GM19193 (cell line): ENCODE data around the gene SCN8A.

Source experiments
- POLR2A ChIP-seq: IDR thresholded peaks from 4 replicates; pipeline ENCODE4 v1.6.1; 2011; ENCODE audit not compliant: insufficient read depth, insufficient read length; ENCODE audit errors: extremely low read depth

The SCN8A gene

DNA sequence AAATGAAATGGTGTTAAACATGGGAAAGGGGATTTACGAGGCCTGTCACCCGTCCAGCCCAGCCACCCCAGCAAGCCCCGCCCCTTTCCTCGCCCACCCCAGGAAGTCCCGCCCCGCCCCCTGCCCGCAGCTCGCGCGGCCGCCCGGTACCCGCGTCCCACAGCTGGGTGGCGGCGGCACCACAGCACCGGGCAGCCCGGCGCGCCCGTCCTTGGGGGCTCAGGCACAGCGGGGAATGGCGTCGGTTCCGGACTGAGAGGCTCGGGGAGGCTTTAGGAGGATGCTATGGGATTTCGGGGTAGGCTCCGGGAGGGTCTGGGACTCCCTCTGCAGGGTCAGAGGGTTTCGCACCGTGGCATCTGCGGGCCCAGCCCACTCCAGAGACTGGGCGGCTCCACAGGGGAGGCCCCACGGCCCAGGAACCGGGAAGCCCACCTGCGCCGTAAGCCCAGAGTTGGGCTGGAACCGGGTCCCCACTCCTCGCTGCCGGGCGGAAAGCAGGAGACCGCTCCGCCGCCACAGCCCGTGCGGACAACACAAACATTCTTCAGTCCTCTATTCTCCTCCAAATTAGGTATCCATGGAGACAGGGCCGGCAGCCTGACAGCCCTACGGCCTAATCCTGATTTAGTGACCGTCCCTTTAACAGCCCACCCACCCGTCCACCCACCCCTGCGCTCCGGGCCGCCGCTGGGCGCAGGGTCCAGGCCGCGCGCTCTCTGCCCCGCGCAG lies 256.0 kb downstream of the SCN8A start:
- no peak for TF ChIP-seq POLR2A

DNA sequence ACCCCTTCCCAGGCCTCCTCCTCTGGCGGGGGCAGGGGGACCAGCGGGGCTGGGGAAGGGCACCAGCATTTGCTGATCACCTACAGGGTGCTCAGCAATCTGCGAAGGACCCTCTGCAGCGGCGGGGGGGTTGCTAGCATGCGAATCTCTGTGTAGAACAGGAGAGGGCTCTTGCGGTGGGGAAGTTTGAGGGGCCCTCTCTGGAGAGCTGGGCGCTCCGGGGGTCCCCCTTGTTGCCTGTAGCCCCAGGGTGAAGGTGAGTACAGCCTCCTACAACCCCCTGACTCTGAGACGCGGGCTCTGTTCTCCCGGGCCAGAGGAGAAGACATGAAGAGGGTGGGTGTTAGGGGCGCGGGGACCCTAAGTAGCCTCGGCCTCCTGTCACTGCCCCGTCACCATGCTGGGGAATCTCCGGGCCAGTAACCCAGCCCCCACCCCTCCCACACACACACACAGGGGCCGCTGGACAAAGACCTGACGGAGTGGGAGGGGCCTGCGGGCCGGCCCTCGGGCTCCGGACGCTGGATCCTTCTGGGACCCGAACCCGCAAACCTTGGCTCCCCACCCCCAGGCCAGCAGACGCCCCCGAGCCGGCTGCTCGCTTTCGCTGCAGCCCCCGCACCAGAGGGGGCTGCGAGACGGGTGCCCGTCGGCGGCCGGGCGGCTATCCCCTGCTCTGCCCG lies 256.8 kb downstream of the SCN8A start:
- no peak for TF ChIP-seq POLR2A

GRCh38 chr12:51848326-51848727 lies 257.3 kb downstream of the SCN8A start, which contains the start of gene FIGNL2:
TSS of gene FIGNL2 (minus strand) at chr12:51848718. CDS start at chr12:51822413, 26,305 bp downstream.
- no peak for TF ChIP-seq POLR2A

GRCh38 chr12:51848841-51849735 lies 258.1 kb downstream of the SCN8A start:
- TF ChIP-seq POLR2A: no peak

DNA sequence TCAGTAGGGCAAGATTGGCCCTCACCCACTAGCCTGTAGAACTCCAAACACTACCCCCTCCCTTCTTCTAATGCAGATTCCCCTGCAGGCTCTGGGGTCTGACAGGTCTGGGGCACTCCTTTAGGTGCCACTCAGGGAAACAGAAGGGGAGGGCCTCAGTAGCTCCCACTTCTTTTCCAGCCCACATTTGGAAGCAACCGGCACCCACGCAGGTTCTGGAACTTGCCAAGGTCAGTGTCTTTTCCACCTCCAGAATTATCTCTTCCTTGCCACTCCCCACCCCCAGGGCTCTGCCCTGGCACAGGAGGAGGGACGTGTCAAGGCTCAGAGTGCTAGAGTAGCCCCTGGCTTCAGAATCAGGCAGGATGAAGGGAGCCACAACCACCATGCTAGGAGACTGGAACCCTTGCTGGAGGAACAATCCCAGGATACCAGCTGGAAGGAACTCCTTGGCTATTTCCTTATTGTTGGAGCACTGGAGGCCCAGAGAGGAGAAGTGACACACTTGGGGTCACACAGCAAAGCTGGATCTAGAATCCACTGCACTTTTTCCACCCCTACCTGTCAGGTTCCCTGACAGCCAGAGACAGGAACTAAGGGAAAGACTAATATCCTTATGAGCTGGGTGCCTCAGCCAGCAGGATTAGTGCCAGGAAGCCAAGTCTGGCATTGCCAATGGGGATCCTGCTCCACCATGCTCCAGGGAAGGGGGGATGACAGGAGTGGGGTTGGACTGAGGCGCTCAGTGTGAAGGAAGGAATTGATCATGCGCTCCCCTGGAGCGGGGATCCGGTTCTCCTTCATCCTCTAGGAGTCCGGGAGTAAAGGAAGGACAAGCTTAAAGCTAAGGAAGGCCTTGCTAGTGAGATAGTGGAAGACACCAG lies 259.3 kb downstream of the SCN8A start:
- no peak for TF ChIP-seq POLR2A

DNA sequence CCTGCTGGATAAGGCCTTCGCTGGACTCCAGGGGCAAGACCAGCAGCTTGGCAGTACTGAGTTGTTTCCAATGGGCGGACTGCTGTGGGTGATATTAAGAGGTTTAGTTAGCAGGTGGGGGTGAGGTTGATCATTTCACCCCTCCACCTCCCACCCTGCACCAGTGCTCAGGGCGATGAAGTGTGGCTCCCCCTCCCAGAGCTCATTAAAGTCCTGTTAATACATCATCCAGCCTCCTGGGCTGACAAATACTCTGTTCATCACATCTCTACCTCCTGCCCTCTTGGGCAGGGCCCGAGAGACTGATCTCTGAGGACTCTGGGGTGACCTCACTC lies 259.9 kb downstream of the SCN8A start:
- no peak for TF ChIP-seq POLR2A

DNA sequence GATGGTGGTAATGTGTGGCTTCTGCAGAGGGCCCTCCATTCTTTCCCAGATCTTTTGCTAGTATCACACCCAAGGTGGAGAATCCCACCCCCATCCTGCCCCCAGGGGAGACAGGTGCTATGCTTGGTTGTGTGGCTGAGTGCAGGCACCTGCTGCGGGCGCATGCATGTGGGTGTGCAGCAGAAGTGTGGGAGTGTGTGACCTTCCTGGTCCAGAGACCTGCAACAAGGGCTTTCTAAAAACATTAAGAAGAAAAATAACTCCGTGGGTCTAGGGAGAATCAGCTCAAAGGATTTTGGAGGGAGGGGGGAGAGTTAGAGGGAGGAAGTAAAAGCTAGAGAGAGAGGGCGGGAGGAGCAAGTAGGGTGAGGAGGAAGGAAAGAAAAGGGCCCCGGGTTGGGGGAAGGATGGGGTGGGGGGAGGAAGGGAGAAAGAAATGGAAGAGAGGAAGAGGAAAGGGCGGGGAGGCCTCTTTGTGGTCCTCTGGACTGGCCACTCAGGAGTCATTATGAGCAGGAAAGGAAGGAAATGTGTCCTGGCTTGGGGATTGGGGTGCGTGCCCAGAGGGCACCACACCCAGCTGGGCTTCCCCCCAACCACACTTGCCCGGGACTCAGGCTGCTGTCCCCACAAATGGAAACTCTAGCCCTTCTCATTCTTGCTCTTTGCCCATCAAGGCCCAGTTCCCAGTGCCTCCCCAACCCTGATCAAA lies 260.5 kb downstream of the SCN8A start:
- no peak for TF ChIP-seq POLR2A

DNA sequence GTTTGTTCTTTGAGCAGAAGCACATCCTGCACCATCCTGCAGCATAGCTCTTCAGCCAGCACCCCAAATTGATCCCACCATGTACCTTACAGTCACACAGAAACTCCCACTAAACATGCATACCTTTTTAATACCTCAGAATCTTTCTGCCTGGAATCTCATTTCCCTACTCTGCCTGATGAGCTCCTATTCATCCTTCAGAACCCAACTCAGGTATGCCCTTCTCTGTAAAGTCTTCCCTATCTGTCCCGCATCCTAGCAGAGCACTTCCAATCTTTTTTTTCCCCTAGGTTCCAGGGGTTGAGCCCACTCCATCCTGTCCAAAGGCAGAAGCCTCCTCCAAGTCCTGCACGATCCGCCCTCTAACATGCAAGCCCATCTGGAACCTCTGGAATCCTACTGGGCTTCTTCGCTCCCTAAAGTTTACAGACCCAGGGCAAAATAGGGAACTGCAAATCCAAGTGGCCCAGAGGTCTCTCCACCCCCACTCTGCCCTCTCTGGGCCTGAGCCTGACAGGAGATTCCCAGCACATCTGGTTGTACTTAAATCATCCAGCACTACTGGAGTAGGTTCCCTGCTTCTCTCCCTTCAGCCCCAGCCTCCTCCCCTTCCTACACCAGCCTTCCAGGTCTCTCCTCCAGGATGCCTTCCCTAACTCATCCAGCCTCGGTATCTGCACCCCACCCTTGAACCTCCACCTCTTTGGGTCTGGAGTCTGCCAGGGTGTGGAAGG lies 261.5 kb downstream of the SCN8A start:
- TF ChIP-seq POLR2A: no peak

DNA sequence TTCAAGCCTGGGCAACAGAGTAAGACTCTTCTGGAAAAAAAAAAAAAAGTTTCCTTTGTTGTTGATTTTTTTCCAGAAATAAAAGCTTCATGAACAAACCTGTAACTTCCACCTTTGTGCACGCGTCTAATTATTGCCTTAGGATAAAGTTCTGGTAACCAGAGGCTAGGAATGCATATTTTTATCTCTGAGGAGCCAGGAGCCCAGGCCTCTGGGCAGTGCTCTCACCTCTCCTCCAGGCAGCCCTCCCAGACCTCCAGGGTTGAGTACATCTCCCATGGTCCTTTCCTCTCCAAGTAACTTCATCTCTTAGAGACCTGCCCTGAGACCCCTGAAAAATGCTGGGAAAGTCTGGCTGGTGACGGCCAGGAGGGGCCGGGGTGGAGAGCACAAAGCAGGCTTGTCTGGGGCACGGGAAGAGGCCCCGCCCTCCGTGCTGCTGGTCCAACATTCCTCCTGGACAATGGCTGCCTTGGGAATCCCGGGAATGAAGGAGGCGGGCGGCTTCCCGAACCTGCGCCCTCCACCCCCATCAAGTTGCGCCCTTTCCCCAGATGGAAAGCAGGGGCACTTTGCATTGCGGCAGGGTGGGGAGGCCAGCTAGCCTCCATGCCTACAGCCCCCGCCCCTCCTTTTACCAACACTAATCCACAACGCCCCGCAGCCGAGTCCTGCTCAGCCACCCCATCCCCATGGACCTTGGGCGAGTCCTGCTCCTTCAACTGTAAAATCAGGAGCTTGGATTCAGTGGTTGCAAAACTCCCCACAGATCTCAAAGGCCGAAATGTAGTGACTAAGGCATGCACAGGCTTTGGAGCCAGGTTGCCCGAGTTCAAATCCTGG lies 264.8 kb downstream of the SCN8A start:
- TF ChIP-seq POLR2A: no peak

DNA sequence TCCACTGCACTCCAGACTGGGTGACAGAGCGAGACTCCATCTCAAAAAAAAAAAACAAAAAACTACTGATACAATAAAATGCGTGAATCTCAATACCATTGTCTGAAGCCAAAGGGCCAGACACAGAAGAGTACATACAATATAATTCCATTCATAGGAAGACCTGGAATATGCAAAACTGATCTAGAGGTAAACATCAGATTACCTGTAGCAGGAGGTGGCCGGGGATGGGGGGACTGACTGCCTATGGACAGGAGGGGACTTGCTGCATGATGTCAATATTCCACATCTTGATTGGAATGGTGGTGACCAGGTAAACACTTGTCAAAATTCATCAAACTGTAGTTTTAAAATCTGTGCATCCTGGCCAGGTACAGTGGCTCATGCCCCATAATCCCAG lies 270.0 kb downstream of the SCN8A start:
- TF ChIP-seq POLR2A: no peak
